ENCODE results near the gene RMI2.
"Not testable (repeated sequence)": the region's sequence is repeated elsewhere in the genome, so short reads cannot be mapped to it uniquely, and the experiment has no call there.

RMI2 gene

GRCh38 chr16:11345040-11345862 is at the start of gene RMI2:
Gene RMI2, plus strand, starts transcription at chr16:11345459. Its CDS starts 13 bp downstream, at chr16:11345472.
- in situ Hi-C loops (cut with MboI; ENCODE audit: low sequenced_read_pairs), result no loop called here

- in situ Hi-C loops (cut with MboI; ENCODE audit: low sequenced_read_pairs), result no loop called here
These were observed 49.6 kb upstream of the RMI2 start for GRCh38 chr16:11295672-11296071.

- in situ Hi-C loops (cut with MboI; ENCODE audit: low sequenced_read_pairs), result no loop called here
These were observed 48.9 kb upstream of the RMI2 start for GRCh38 chr16:11296351-11296705.

- in situ Hi-C loops (cut with MboI; ENCODE audit: low sequenced_read_pairs), result no loop called here
These were observed 48.4 kb upstream of the RMI2 start for GRCh38 chr16:11296706-11297491.

GRCh38 chr16:11297492-11298142 is 47.6 kb upstream of the RMI2 start:
- in situ Hi-C loops (cut with MboI; ENCODE audit: low sequenced_read_pairs), result no loop called here

GRCh38 chr16:11298143-11298900 is 46.9 kb upstream of the RMI2 start:
- in situ Hi-C loops (cut with MboI; ENCODE audit: low sequenced_read_pairs), result no loop called here

GRCh38 chr16:11298950-11299547 is 46.2 kb upstream of the RMI2 start:
- in situ Hi-C loops (cut with MboI; ENCODE audit: low sequenced_read_pairs), result not testable (repeated sequence)

GRCh38 chr16:11299865-11300559 is 45.2 kb upstream of the RMI2 start:
- in situ Hi-C loops (cut with MboI; ENCODE audit: low sequenced_read_pairs), result no loop called here

GRCh38 chr16:11300560-11300892 is 44.7 kb upstream of the RMI2 start:
- in situ Hi-C loops (cut with MboI; ENCODE audit: low sequenced_read_pairs), result no loop called here

GRCh38 chr16:11301645-11302501 is 43.4 kb upstream of the RMI2 start:
- in situ Hi-C loops (cut with MboI; ENCODE audit: low sequenced_read_pairs), result no loop called here

GRCh38 chr16:11302977-11303376 is 42.3 kb upstream of the RMI2 start:
- in situ Hi-C loops (cut with MboI; ENCODE audit: low sequenced_read_pairs), result no loop called here

GRCh38 chr16:11303405-11304138 is 41.7 kb upstream of the RMI2 start:
- in situ Hi-C loops (cut with MboI; ENCODE audit: low sequenced_read_pairs), result no loop called here

- in situ Hi-C loops (cut with MboI; ENCODE audit: low sequenced_read_pairs), result no loop called here
These were observed 38.9 kb upstream of the RMI2 start for GRCh38 chr16:11306381-11306780.

GRCh38 chr16:11306997-11307638 is 38.1 kb upstream of the RMI2 start:
- in situ Hi-C loops (cut with MboI; ENCODE audit: low sequenced_read_pairs), result no loop called here

GRCh38 chr16:11307639-11308492 is 37.4 kb upstream of the RMI2 start:
- in situ Hi-C loops (cut with MboI; ENCODE audit: low sequenced_read_pairs), result no loop called here

- in situ Hi-C loops (cut with MboI; ENCODE audit: low sequenced_read_pairs), result no loop called here
These were observed 36.6 kb upstream of the RMI2 start for GRCh38 chr16:11308493-11309283.
